ENCODE measurements around the gene OTOG.

Gene OTOG

DNA sequence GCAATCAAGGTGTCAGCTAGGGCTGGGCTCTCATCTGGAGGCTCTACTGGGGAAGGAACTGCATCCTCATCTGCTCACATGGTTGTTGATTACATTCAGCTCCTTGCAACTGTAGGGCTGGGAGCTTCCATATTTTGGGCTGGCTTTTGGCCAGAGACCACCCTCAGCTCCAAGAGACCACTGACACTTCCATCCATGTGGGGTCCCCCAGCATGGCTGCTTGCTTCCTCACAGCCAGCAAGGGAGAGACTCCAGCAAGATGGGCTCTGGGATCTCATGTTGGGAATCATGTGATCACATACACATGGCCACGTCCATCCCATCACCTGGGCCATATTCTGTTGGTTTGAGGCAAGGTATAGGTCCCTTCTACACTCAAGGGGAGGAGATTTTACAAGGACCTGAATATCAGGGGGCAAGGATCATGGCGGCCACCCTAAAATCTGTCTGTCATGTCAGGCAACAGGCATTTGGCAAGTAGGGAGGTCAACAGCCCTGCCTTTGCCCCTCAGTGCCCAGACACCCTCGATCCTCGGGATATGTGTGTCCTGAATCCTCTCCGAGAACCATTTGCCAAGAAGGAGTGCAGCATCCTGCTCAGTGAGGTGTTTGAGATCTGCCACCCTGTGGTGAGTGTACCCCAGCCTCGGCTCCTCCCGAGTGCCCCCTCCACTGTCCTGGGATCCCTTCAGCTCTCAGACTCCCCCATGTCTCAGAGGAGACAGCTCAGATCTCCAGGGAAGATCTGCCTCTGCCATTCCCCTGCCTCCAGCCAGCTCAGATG lies 48.7 kb downstream of the OTOG start:
- Histone ChIP-seq H3K27me3 (ENCODE audit: insufficient read depth, poor library complexity, severe bottlenecking) (peaks cover 2% of the 10 kb centered on the region), H3K27ac (replicated peaks) (no peak overlapping the region), H3K4me3 (replicated peaks; ENCODE audit: insufficient read depth, low read length) (no peak overlapping the region)
- DNase-seq (ENCODE audit: low read depth in 1 of 2, low spot score in 1 of 2) = no peak
- TF ChIP-seq POLR2AphosphoS5 (IDR thresholded peaks at IDR 0.05; ENCODE audit: low read depth) = no peak
- TF ChIP-seq, protein P1, sequence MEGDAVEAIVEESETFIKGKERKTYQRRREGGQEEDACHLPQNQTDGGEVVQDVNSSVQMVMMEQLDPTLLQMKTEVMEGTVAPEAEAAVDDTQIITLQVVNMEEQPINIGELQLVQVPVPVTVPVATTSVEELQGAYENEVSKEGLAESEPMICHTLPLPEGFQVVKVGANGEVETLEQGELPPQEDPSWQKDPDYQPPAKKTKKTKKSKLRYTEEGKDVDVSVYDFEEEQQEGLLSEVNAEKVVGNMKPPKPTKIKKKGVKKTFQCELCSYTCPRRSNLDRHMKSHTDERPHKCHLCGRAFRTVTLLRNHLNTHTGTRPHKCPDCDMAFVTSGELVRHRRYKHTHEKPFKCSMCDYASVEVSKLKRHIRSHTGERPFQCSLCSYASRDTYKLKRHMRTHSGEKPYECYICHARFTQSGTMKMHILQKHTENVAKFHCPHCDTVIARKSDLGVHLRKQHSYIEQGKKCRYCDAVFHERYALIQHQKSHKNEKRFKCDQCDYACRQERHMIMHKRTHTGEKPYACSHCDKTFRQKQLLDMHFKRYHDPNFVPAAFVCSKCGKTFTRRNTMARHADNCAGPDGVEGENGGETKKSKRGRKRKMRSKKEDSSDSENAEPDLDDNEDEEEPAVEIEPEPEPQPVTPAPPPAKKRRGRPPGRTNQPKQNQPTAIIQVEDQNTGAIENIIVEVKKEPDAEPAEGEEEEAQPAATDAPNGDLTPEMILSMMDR (IDR thresholded peaks at IDR 0.05; ENCODE audit: insufficient read depth, low read length) = no peak
- no peak for TF ChIP-seq SPI1 (IDR thresholded peaks at IDR 0.05; ENCODE audit: borderline replicate concordance, low read depth)
- TF ChIP-seq, protein P2, sequence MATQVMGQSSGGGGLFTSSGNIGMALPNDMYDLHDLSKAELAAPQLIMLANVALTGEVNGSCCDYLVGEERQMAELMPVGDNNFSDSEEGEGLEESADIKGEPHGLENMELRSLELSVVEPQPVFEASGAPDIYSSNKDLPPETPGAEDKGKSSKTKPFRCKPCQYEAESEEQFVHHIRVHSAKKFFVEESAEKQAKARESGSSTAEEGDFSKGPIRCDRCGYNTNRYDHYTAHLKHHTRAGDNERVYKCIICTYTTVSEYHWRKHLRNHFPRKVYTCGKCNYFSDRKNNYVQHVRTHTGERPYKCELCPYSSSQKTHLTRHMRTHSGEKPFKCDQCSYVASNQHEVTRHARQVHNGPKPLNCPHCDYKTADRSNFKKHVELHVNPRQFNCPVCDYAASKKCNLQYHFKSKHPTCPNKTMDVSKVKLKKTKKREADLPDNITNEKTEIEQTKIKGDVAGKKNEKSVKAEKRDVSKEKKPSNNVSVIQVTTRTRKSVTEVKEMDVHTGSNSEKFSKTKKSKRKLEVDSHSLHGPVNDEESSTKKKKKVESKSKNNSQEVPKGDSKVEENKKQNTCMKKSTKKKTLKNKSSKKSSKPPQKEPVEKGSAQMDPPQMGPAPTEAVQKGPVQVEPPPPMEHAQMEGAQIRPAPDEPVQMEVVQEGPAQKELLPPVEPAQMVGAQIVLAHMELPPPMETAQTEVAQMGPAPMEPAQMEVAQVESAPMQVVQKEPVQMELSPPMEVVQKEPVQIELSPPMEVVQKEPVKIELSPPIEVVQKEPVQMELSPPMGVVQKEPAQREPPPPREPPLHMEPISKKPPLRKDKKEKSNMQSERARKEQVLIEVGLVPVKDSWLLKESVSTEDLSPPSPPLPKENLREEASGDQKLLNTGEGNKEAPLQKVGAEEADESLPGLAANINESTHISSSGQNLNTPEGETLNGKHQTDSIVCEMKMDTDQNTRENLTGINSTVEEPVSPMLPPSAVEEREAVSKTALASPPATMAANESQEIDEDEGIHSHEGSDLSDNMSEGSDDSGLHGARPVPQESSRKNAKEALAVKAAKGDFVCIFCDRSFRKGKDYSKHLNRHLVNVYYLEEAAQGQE (IDR thresholded peaks at IDR 0.05; ENCODE audit: insufficient replicate concordance, low read depth) = no peak
- TF ChIP-seq GABPA (IDR thresholded peaks at IDR 0.05; ENCODE audit: low read depth) = no peak

DNA sequence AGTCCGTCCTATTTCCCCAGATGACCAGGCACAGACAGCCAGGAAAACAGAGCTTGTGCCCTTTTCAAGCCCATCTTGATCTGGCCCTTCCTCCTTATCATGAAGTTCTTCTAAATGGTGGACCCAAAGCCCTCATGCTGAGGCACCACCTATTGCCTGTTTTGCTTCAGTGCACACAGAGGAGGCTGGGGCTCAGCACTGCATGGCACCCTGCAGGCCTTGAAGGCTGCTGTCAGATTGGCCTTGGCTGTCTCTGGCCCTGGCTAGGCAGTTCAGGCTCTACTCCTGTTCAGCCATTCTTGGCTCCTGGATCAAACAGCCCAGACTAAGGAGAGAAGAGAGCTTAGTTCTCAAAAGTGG lies 49.2 kb downstream of the OTOG start:
- Histone ChIP-seq H3K27me3 (ENCODE audit: insufficient read depth, poor library complexity, severe bottlenecking) (peaks cover 2% of the 10 kb centered on the region), H3K4me3 (replicated peaks; ENCODE audit: insufficient read depth, low read length) (no peak overlapping the region), H3K27ac (replicated peaks) (no peak overlapping the region)
- TF ChIP-seq SPI1 (IDR thresholded peaks at IDR 0.05; ENCODE audit: borderline replicate concordance, low read depth) (no peak), POLR2AphosphoS5 (IDR thresholded peaks at IDR 0.05; ENCODE audit: low read depth) (no peak), GABPA (IDR thresholded peaks at IDR 0.05; ENCODE audit: low read depth) (no peak)
- TF ChIP-seq, protein P2 (IDR thresholded peaks at IDR 0.05; ENCODE audit: insufficient replicate concordance, low read depth) = no peak
- TF ChIP-seq, protein P1 (IDR thresholded peaks at IDR 0.05; ENCODE audit: insufficient read depth, low read length) = no peak
- no peak for DNase-seq (ENCODE audit: low read depth in 1 of 2, low spot score in 1 of 2)

DNA sequence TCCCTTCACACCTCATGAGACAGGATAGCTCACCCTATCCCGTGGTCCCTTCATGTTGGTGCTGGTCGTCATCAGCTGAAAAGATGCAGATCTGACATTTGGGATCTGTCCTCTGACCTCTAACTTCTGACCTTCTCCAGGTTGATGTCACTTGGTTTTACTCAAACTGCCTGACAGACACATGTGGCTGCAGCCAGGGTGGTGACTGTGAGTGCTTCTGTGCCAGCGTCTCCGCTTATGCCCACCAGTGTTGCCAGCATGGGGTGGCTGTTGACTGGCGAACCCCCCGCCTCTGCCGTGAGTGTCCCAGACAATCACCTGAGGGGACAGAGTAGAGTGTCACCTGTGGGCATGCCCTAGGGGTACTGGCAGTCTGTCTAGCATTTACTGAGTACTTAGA lies 49.7 kb downstream of the OTOG start:
- Histone ChIP-seq H3K27me3 (ENCODE audit: insufficient read depth, poor library complexity, severe bottlenecking) (peaks cover 2% of the 10 kb centered on the region), H3K4me3 (replicated peaks; ENCODE audit: insufficient read depth, low read length) (no peak overlapping the region), H3K27ac (replicated peaks) (no peak overlapping the region)
- no peak for DNase-seq (ENCODE audit: low read depth in 1 of 2, low spot score in 1 of 2)
- TF ChIP-seq GABPA (IDR thresholded peaks at IDR 0.05; ENCODE audit: low read depth) (no peak), SPI1 (IDR thresholded peaks at IDR 0.05; ENCODE audit: borderline replicate concordance, low read depth) (no peak)
- TF ChIP-seq, protein P1 (IDR thresholded peaks at IDR 0.05; ENCODE audit: insufficient read depth, low read length) = no peak

DNA sequence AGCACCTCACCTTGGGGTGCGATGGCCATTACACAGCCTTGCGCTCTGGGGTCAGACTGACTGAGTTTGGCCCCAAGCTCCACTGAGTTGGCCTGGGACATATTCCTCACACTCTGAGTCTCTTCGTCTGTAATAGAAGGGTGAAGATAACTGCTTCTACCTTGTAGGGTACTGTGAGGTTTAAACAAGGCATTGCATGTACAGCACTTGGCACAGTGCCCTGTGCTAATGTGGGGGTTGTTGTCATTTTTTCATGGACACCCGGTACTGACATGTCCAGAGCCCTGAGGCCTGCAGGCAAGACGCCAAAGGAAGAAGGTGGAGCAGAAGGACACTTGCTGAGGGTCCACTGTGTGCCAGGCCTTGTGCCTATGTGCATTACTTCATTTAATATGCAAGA lies 50.7 kb downstream of the OTOG start:
- Histone ChIP-seq H3K4me3 (replicated peaks; ENCODE audit: insufficient read depth, low read length) (no peak overlapping the region), H3K27ac (replicated peaks) (no peak overlapping the region), H3K27me3 (ENCODE audit: insufficient read depth, poor library complexity, severe bottlenecking) (peaks cover 2% of the 10 kb centered on the region)
- TF ChIP-seq, protein P2 (IDR thresholded peaks at IDR 0.05; ENCODE audit: insufficient replicate concordance, low read depth) = no peak
- no peak for TF ChIP-seq GABPA (IDR thresholded peaks at IDR 0.05; ENCODE audit: low read depth)
- no peak for TF ChIP-seq POLR2AphosphoS5 (IDR thresholded peaks at IDR 0.05; ENCODE audit: low read depth)
- TF ChIP-seq SPI1 (IDR thresholded peaks at IDR 0.05; ENCODE audit: borderline replicate concordance, low read depth) = no peak
- TF ChIP-seq, protein P1 (IDR thresholded peaks at IDR 0.05; ENCODE audit: insufficient read depth, low read length) = no peak
- no peak for DNase-seq (ENCODE audit: low read depth in 1 of 2, low spot score in 1 of 2)

Measured in HL-60 (cell line).